GM19395 (cell line): ENCODE results near the gene EFCC1.

Source experiments
- ATAC-seq: cut with Tn5 transposase; IDR thresholded peaks from one replicate; pipeline ENCODE4 v1.9.1; 2021; ENCODE audit warnings: mild to moderate bottlenecking, moderate library complexity; ENCODE audit not compliant: unreplicated experiment

Gene EFCC1

GRCh38 chr3:128994173-128994512 is 7.0 kb upstream of the EFCC1 start:
- no peak for ATAC-seq

GRCh38 chr3:128994581-128995546 is 6.2 kb upstream of the EFCC1 start:
- no peak for ATAC-seq

DNA sequence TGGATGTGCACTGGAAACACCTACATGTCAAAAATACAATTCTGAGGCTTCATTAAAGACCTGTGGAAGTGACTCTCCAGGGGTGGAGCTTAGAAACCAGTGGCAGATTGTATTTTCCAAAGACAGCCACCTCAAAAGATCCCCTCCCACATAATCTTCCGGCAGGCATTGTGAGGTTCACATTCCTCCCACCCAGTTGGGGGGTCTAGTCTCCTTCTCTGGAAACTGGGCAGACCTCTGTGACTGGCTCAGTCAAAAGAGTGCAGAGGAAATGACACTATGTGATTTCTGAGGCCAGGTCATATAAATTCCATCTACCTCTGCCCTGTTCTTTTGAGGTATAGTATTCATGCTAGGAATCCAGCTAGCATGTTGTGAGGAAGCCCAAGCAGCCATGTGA is 5.4 kb upstream of the EFCC1 start:
- ATAC-seq: no peak

- no peak for ATAC-seq
Observed at GRCh38 chr3:128996200-128996599, 4.9 kb upstream of the EFCC1 start.

DNA sequence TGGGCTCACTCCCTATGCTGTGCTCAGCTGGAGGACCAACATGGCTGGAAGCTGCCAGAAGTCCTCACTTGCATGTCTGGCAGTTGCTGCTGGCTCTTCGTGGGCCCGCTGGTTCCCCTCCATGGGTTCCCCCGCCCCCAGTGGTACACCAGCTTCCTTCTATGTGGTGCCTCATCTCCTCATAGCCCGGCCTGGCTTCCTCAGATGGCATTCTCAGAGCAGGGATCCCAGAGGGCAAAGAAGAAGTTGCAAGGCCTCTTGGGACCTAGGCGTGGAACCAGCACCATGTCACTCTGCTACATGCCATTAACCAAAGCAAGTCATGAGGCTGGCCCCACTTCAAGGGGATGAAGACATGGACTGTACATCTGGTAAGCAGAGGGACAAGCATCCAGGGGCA is 4.4 kb upstream of the EFCC1 start:
- no peak for ATAC-seq

GRCh38 chr3:128997486-128998133 is 3.5 kb upstream of the EFCC1 start:
- no peak for ATAC-seq

- ATAC-seq: no peak
Observed at GRCh38 chr3:128998561-128998960, 2.5 kb upstream of the EFCC1 start.

GRCh38 chr3:128999102-128999501 is 2.0 kb upstream of the EFCC1 start:
- no peak for ATAC-seq

GRCh38 chr3:129000742-129001100 is 383 bp upstream of the EFCC1 start:
- no peak for ATAC-seq

DNA sequence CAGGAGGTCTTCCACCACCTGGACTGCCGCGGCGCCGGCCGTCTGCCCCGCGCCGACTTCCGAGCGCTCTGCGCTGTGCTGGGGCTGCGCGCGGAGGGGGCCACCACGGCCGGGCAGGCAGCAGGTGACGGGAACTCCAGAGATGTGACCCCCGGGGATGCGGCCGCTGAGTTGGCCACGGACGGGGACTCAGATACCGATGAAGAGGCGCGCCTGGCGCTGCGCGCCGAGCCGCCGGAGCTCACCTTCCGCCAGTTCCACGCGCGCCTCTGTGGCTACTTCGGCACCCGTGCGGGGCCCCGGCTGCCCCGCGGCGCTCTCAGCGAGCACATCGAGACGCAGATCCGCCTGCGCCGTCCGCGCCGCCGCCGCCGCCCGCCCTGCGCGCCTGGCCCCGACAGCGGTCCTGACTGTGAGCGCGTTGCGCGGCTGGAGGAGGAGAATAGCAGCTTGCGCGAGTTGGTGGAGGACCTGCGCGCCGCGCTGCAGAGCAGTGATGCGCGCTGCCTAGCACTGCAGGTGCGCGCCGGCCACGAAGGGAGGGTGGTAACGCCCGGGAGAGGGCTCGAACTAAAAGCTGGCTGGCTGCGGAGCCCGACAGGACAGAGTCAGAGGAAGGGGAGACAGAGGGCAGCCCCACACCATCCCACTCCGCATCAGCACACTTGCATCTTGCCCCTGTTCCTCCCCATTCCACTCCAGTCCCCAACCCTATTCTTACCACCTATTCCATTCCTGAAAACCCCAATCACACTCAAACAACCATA is 885 bp downstream of the EFCC1 start:
- ATAC-seq: no peak

GRCh38 chr3:129002573-129003569 is 1.8 kb downstream of the EFCC1 start:
- ATAC-seq: no peak

DNA sequence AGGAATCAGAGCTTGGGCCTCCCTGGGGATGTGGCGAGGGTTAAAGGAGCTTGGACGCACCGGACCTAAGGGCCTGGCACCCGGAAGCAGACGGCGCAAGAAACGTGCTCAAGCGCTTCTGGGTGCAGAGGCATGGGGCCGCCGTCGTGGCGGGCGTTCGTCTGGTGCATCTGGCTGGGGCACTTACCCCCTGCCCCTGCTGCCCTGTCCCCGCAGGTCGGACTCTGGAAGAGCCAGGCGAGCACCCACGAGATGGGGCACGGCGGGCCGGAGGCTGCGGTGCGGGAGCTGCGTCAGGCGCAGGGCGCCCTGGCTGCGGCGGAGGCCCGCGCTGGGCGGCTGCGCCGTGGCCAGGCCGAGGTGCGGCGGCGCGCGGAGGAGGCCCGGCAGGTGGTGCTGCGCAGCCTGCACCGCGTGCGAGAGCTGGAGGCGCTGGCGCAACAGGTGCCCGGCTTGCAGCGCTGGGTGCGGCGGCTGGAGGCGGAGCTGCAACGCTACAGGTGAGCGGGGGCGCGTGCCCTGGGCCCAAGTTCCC is 2.5 kb downstream of the EFCC1 start:
- ATAC-seq: no peak

DNA sequence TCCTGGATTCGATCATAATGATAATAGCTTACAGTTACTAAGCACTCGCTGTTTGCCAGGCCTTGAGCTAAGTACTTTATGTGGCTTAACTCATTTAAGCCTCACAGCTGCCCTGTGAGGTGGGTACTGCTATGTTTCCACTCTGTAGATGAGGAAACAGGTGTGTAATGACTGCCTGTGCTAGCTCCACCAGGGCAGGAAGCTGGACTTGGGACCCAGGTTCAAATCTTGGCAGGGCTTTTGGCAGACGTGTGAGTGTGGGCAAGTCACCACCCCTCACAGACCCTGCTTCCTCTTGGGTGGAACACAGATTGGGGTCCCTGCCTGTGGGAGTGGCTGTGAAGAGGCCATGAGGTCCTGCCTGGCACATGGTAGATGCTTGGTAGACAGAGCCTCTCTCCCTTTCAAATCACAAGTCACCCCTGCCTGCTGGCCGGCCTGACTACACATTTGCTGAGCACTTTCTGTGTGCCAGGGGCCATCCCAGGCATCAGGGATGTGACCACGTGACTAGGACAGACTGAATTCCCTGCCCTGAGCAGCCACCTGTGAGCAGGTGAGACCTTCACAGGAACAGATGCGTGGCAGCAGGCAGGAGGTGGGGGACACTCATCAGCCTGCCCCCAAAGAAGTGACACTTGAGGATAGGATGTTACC is 3.7 kb downstream of the EFCC1 start:
- ATAC-seq: no peak

DNA sequence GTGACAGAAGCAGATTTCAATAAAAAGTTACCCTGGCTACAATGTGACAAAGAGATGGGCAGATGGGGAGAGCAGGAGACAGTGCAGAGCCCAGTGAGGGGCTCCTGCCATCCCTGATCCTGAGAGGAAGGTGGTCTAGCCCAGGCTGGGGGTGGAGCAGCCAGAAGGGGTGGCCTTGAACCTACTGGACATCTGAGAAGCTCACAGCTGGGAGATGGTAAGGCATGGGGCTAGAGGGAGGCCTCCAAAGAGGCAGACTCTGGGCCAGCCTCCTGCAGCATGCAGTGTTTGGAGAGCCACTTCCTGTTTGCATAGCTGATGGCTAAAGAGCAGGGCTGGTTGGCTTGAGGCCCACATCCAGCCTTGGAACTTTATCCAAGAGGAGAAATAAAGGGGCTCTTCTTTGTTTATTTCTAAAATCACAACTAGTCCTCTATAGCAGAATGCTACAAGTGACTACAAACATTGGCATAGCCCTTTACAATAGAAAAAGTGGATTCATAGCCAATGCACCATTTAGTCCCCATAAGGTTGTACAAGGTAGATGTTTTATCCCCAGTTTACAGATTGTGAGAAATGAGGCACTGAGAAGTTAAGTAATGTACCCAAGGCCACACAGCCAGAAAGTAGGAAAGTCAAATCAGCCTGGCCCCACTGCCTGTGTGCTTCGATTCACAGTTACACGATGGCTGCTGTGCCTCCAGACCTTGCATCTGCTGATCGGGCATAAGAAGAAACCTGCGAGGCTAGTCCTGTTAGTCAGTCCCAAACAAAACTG is 4.6 kb downstream of the EFCC1 start:
- no peak for ATAC-seq

DNA sequence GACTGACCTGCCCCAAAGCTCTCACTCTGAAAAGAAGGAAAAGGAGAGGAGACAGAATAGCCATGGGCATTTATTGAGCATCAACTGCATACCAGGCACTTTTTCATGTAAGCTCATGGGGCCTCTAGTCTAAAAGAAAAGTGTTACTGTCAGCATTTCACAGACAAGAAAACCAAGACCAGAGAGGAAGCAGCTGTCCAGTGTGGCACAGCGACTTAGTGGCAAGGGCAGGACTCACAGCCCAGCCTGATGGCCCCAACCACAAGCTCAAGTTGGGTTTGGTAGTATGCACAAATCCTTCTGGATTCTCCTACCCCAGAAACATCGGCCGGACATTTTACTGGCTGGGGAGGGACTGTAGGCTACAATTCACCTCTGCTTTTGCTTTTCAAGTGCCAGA is 5.8 kb downstream of the EFCC1 start:
- ATAC-seq: no peak

DNA sequence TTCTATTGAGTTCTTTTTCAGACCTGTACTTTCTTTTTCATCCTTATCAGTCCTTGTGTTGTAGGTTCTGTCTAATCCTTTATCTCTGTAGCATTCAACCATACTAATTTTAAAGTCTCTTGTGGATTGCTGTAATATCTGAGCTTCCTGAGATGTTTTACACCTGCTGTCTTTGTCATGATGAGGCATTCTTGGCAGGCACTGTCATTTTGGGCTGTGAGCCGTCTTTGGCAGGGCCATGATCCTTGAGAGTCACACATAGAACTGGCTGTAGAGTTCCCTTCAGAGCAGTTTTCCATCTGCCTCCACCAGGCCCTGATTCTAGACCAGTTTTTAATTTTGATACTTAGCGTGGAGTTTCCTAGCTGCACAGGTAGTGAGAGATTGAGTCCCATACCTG is 6.7 kb downstream of the EFCC1 start:
- no peak for ATAC-seq

GRCh38 chr3:129009266-129009665 is 8.2 kb downstream of the EFCC1 start:
- ATAC-seq: no peak

DNA sequence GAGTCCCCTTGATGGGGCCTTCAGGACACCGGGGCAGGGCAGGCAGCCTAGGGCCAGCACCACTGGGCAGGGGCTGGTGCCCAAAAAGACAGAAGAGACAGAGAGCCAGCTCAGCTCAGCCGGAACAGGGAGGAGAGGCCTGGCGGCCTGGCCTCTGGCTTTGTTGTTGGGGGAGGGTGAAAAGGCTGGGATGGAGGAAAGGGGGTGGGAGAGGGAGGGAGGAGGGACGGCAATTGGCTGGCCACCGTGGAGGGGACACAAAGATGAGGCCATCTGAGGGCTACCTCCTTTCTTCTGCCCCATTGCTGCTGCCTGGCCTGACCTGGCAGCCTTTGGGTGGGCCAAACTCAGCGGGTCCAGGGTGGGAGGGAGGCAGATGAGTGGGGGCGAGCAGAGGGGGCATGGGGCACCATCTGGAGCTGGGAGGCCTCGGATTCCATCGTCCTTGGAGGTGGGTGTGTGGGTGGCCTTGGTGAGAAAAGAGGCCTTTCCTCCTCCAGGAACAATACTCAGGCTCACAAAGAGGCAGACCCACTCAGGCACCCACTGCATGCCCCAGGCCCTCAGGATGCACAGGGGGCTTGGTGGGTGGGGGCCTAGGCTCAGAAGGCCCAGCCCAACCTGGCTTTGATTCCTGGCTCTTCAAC is 9.3 kb downstream of the EFCC1 start:
- ATAC-seq: no peak
